Testis (tissue), 2 donors: Measurements from ENCODE around the gene CALU.

Experiments used
- POLR2A ChIP-seq: fragments of 450-650 bp; IDR thresholded peaks from one replicate; pipeline ENCODE4 v1.6.1; 2017; ENCODE audit warnings: antibody characterized with exemption, mild to moderate bottlenecking, moderate library complexity
- TF ChIP-seq, protein P1 (sequence below), 3 experiments: fragments of 450-650 bp in 2 of 3; fragments of 200-600 bp in 1 of 3; sonication (generic) in 1 of 3; IDR thresholded peaks; one replicate each; pipeline ENCODE4 v1.5.1; 2016 to 2019; ENCODE audit warnings: antibody characterized with exemption in 3 of 3, mild to moderate bottlenecking in 2 of 3, moderate library complexity in 1 of 3

DNA sequence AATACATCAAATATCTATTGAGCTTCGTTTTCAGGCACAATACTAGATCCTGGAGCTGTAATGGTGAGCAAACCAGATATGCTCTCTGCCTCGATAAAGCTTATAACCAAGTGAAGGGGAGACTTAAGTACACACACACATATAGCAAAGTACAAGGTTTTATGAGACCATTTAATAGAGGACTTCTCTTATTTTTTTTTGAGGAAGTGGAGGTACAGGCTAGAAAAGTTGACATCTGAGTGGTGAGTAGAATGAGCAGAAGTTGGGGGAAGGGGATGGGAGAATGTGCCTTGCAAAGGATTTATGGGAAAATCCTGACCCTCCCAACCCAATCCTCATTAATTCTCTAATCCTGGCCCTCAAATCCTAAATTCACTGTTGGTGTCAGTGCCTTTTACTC lies 60.3 kb downstream of the CALU start:
- TF ChIP-seq, protein P1, sequence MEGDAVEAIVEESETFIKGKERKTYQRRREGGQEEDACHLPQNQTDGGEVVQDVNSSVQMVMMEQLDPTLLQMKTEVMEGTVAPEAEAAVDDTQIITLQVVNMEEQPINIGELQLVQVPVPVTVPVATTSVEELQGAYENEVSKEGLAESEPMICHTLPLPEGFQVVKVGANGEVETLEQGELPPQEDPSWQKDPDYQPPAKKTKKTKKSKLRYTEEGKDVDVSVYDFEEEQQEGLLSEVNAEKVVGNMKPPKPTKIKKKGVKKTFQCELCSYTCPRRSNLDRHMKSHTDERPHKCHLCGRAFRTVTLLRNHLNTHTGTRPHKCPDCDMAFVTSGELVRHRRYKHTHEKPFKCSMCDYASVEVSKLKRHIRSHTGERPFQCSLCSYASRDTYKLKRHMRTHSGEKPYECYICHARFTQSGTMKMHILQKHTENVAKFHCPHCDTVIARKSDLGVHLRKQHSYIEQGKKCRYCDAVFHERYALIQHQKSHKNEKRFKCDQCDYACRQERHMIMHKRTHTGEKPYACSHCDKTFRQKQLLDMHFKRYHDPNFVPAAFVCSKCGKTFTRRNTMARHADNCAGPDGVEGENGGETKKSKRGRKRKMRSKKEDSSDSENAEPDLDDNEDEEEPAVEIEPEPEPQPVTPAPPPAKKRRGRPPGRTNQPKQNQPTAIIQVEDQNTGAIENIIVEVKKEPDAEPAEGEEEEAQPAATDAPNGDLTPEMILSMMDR (IDR thresholded peaks at IDR 0.05): no peak
- no peak for TF ChIP-seq POLR2A
